Left ventricle myocardium superior (tissue), 1 donor: ENCODE measurements around the gene TIMM44. TPM values are rescaled to one million over a fixed set of nuclear protein-coding genes. Genes with fewer than 3 reads are reported as not detected.
"Not testable (repeated sequence)": the region's sequence is repeated elsewhere in the genome, so short reads cannot be mapped to it uniquely, and the experiment has no call there.

ENCODE experiments used
- ATAC-seq: fragments of 200-7000 bp; cut with Tn5 transposase; one replicate; pipeline ENCODE4 v1.9.1; 2020; ENCODE audit warnings: mild to moderate bottlenecking, moderate library complexity
- DNase-seq: peaks from one replicate; pipeline ENCODE4 v3.0.0-alpha.2; 2020
- intact Hi-C: fragments of 100-400 bp; cut with micrococcal nuclease; formaldehyde crosslinking; loops from one replicate; pipeline ENCODE4 v1.11.0; 2022
- total RNA-seq: library from RNA; stranded (reverse); fragmentation: NEBNext Ultra II Directional; extraction: Animal tissue kit (Norgen Biotek cat#: 25700); gene quantifications from one replicate; pipeline ENCODE4 v1.2.1, GENCODE V29; 2021
- donor health status: DM: no; HTN: yes; CAD: no; lungs with severe emphysema.

TIMM44 gene
- total RNA-seq, 1 donor from 2014 or later = 115 TPM

- no peak for ATAC-seq
- intact Hi-C loops = no loop called here
- no peak for DNase-seq
These were observed 35.3 kb downstream of the TIMM44 start for GRCh38 chr19:7908078-7908699.

GRCh38 chr19:7907544-7907943, 35.9 kb downstream of the TIMM44 start:
- intact Hi-C loops = no loop called here
- no peak for ATAC-seq
- DNase-seq = no peak

GRCh38 chr19:7907122-7907521, 36.3 kb downstream of the TIMM44 start:
- intact Hi-C loops = no loop called here
- ATAC-seq (no peak), DNase-seq (no peak)

- DNase-seq (no peak), ATAC-seq (no peak)
- intact Hi-C loops = no loop called here
These were observed 37.6 kb downstream of the TIMM44 start for GRCh38 chr19:7905859-7906258.

- DNase-seq (no peak), ATAC-seq (no peak)
- intact Hi-C loops = no loop called here
These were observed 38.2 kb downstream of the TIMM44 start for GRCh38 chr19:7905268-7905667.

- peak; percentile 79 for DNase-seq
- intact Hi-C loops = no loop called here
These were observed 39.1 kb downstream of the TIMM44 start for GRCh38 chr19:7904074-7905020.

GRCh38 chr19:7903244-7904073, 40.0 kb downstream of the TIMM44 start, which contains the start of gene MAP2K7:
TSS of gene MAP2K7 (plus strand) at chr19:7903877. CDS start at chr19:7903945, 68 bp downstream.
- DNase-seq = peak; percentile 100
- intact Hi-C loops = no loop called here
- peak; percentile 89 for ATAC-seq

More at GRCh38 chr19:7904074-7905020, 39.1 kb downstream of the TIMM44 start:
- ATAC-seq = peak; percentile 55

GRCh38 chr19:7902796-7903243, 40.6 kb downstream of the TIMM44 start:
- intact Hi-C loops = no loop called here
- ATAC-seq = no peak

GRCh38 chr19:7901337-7901736, 42.1 kb downstream of the TIMM44 start:
- intact Hi-C loops = no loop called here
- ATAC-seq = no peak

More at GRCh38 chr19:7902796-7903243, 40.6 kb downstream of the TIMM44 start:
- no peak for DNase-seq

GRCh38 chr19:7900931-7901330, 42.5 kb downstream of the TIMM44 start:
- intact Hi-C loops = no loop called here
- no peak for ATAC-seq
- no peak for DNase-seq

More at GRCh38 chr19:7901337-7901736, 42.1 kb downstream of the TIMM44 start:
- no peak for DNase-seq

GRCh38 chr19:7900401-7900870, 43.0 kb downstream of the TIMM44 start:
- no peak for DNase-seq
- intact Hi-C loops = no loop called here
- no peak for ATAC-seq

- intact Hi-C loops = no loop called here
- DNase-seq (no peak), ATAC-seq (no peak)
These were observed 43.6 kb downstream of the TIMM44 start for GRCh38 chr19:7899751-7900378.

- no peak for ATAC-seq
- DNase-seq = no peak
- intact Hi-C loops = no loop called here
These were observed 44.5 kb downstream of the TIMM44 start for GRCh38 chr19:7898967-7899366.

- ATAC-seq (no peak), DNase-seq (no peak)
- intact Hi-C loops = no loop called here
These were observed 46.2 kb downstream of the TIMM44 start for GRCh38 chr19:7897292-7897691.

GRCh38 chr19:7895565-7895964, 47.9 kb downstream of the TIMM44 start:
- no peak for DNase-seq

GRCh38 chr19:7894612-7895309, 48.7 kb downstream of the TIMM44 start:
- DNase-seq (no peak), ATAC-seq (no peak)
- intact Hi-C loops = no loop called here

More at GRCh38 chr19:7895565-7895964, 47.9 kb downstream of the TIMM44 start:
- ATAC-seq = no peak
- intact Hi-C loops = no loop called here

- intact Hi-C loops, DNase-seq, ATAC-seq: not testable (repeated sequence)
These were observed 49.9 kb downstream of the TIMM44 start for GRCh38 chr19:7893362-7894101.
